Activated CD4-positive, alpha-beta T cell treated with anti-CD3 and anti-CD28 coated beads for 48 hours (primary cell): ENCODE data around the gene DNAJC4.

Experiments
- DNase-seq: peaks from one replicate; pipeline ENCODE4 v3.0.0-alpha.2; 2020

DNAJC4 gene

GRCh38 chr11:64283092-64283491, 52.7 kb downstream of the DNAJC4 start:
- no peak for DNase-seq
